Neural cell (in vitro differentiated cells): Measurements from ENCODE around the gene PCP2. TPM values are rescaled to one million over a fixed set of nuclear protein-coding genes. Genes with fewer than 3 reads are reported as not detected.

Experiments
- H2AFZ ChIP-seq: fragments of 200-600, 300-800 bp; sonication (generic), shearing (Covaris generic); 2 replicates; pipeline ENCODE4 v1.6.0; 2014; ENCODE audit warnings: low read depth, mild to moderate bottlenecking, antibody characterized with exemption, low read length, moderate library complexity
- H3F3A ChIP-seq: fragments of 200-600 bp; shearing (Covaris generic); 2 replicates; pipeline ENCODE4 v1.6.1; 2016; ENCODE audit warnings: mild to moderate bottlenecking, moderate library complexity, mixed read lengths, antibody characterized with exemption, low read length; ENCODE audit not compliant: insufficient read depth, poor library complexity, severe bottlenecking
- H3K27ac ChIP-seq: fragments of 200-600, 300-800 bp; sonication (generic), shearing (Covaris generic); 2 replicates; pipeline ENCODE4 v1.5.1; 2014; ENCODE audit warnings: mild to moderate bottlenecking, low read length, moderate library complexity
- H3K27me3 ChIP-seq: fragments of 300-800, 200-600 bp; sonication (generic), shearing (Covaris generic); 2 replicates; pipeline ENCODE4 v1.6.0; 2014; ENCODE audit warnings: mild to moderate bottlenecking, low read depth, low read length, moderate library complexity; ENCODE audit not compliant: insufficient read depth
- H3K36me3 ChIP-seq: fragments of 300-800, 200-600 bp; sonication (generic), shearing (Covaris generic); 2 replicates; pipeline ENCODE4 v1.5.1; 2014; ENCODE audit warnings: mild to moderate bottlenecking, antibody characterized with exemption, low read length, moderate library complexity; ENCODE audit not compliant: insufficient read depth
- H3K4me2 ChIP-seq: fragments of 300-800, 200-600 bp; sonication (generic), shearing (Covaris generic); 2 replicates; pipeline ENCODE4 v1.6.0; 2014; ENCODE audit warnings: mild to moderate bottlenecking, low read length
- H3K4me3 ChIP-seq: fragments of 300-800, 200-600 bp; sonication (generic), shearing (Covaris generic); 2 replicates; pipeline ENCODE4 v1.5.1; 2014; ENCODE audit warnings: mild to moderate bottlenecking, low read length, moderate library complexity
- H3K79me2 ChIP-seq: fragments of 200-600 bp; shearing (Covaris generic); replicated peaks from 2 replicates; pipeline ENCODE4 v1.6.0; 2014; ENCODE audit warnings: mild to moderate bottlenecking, low read length, moderate library complexity; ENCODE audit not compliant: insufficient read depth
- H3K9ac ChIP-seq: fragments of 300-800, 200-600 bp; sonication (generic), shearing (Covaris generic); 2 replicates; pipeline ENCODE4 v1.6.1; 2016; ENCODE audit warnings: mild to moderate bottlenecking, low read length, mixed read lengths
- H3K9me2 ChIP-seq: fragments of 200-600 bp; shearing (Covaris generic); 2 replicates; pipeline ENCODE4 v1.6.1; 2016; ENCODE audit warnings: mild to moderate bottlenecking, low read length, mixed read lengths; ENCODE audit not compliant: insufficient read depth
- H3K9me3 ChIP-seq: fragments of 200-600, 300-800 bp; sonication (generic), shearing (Covaris generic); 2 replicates; pipeline ENCODE4 v1.6.1; 2016; ENCODE audit warnings: mild to moderate bottlenecking, mixed run types, low read length, moderate library complexity, mixed read lengths
- H4K20me1 ChIP-seq: fragments of 200-600 bp; shearing (Covaris generic); 2 replicates; pipeline ENCODE4 v1.6.1; 2016; ENCODE audit warnings: mild to moderate bottlenecking, mixed run types; ENCODE audit not compliant: insufficient read depth
- CTCF ChIP-seq: fragments of 450-650 bp; IDR thresholded peaks from 2 replicates; pipeline ENCODE4 v1.5.1; 2014; ENCODE audit warnings: antibody characterized with exemption, mild to moderate bottlenecking, moderate library complexity; ENCODE audit not compliant: poor library complexity, severe bottlenecking
- EP300 ChIP-seq: fragments of 450-650 bp; conservative IDR thresholded peaks from 2 replicates; pipeline ENCODE4 v1.6.1; 2014; ENCODE audit warnings: antibody characterized with exemption, mild to moderate bottlenecking, moderate library complexity; ENCODE audit not compliant: poor library complexity, severe bottlenecking
- EZH2 ChIP-seq: fragments of 200-600, 300-800 bp; shearing (Covaris generic), sonication (generic); IDR thresholded peaks from 2 replicates; pipeline ENCODE4 v1.6.1; 2014; ENCODE audit warnings: antibody characterized with exemption, low read length, borderline replicate concordance, mild to moderate bottlenecking; ENCODE audit not compliant: insufficient read depth, poor library complexity, severe bottlenecking
- MXI1 ChIP-seq: fragments of 450-650 bp; conservative IDR thresholded peaks from 2 replicates; pipeline ENCODE4 v1.6.1; 2014; ENCODE audit warnings: antibody characterized with exemption, mild to moderate bottlenecking; ENCODE audit not compliant: poor library complexity, severe bottlenecking
- POLR2AphosphoS5 ChIP-seq: IDR thresholded peaks from 2 replicates; pipeline ENCODE4 v1.6.1; 2012
- RAD21 ChIP-seq: fragments of 450-650 bp; conservative IDR thresholded peaks from 2 replicates; pipeline ENCODE4 v1.6.1; 2014; ENCODE audit warnings: antibody characterized with exemption, mild to moderate bottlenecking, moderate library complexity
- REST ChIP-seq: IDR thresholded peaks from 2 replicates; pipeline ENCODE4 v1.6.1; 2012; ENCODE audit warnings: borderline replicate concordance
- SMC3 ChIP-seq: fragments of 450-650 bp; conservative IDR thresholded peaks from 2 replicates; pipeline ENCODE4 v1.6.1; 2014; ENCODE audit warnings: antibody characterized with exemption, mild to moderate bottlenecking, moderate library complexity; ENCODE audit not compliant: poor library complexity
- TAF1 ChIP-seq: IDR thresholded peaks from 2 replicates; pipeline ENCODE4 v1.6.1; 2012; ENCODE audit warnings: low read depth
- polyA plus RNA-seq: library from polyadenylated mRNA; depleted of rRNA; stranded (reverse); fragments of >200 nt; gene quantifications from 2 replicates; pipeline ENCODE4 v1.2.3, GENCODE V29; 2014

PCP2 gene
- polyA plus RNA-seq, 1 donor from 2014 or later: not detected

- Histone ChIP-seq H3F3A (no peaks in the 10 kb centered on the region), H3K4me3 (no peak within 1 kb of the TSS), H3K27ac (no peak within 1 kb of the TSS), H3K4me2 (no peak within 1 kb of the TSS), H3K9me3 (no peaks in the 10 kb centered on the region), H3K9ac (no peak within 1 kb of the TSS), H3K79me2 (no peaks in the 10 kb centered on the region), H3K9me2 (no peaks in the 10 kb centered on the region), H3K27me3 (peaks cover 13% of the 10 kb centered on the region), H4K20me1 (no peaks in the 10 kb centered on the region), H2AFZ (no peak within 1 kb of the TSS), H3K36me3 (no peaks in the 10 kb centered on the region)
- TF ChIP-seq MXI1: no peak
- TF ChIP-seq TAF1: no peak
- TF ChIP-seq CTCF: no peak
- no peak for TF ChIP-seq REST
- no peak for TF ChIP-seq SMC3
- no peak for TF ChIP-seq EZH2
- no peak for TF ChIP-seq EP300
- no peak for TF ChIP-seq RAD21
- TF ChIP-seq POLR2AphosphoS5: no peak
These were observed 35.3 kb upstream of the PCP2 start, which contains the start of gene RETN for GRCh38 chr19:7668842-7669241. Gene RETN (plus strand): TSS chr19:7669049. CDS start chr19:7669327, 278 bp downstream.

GRCh38 chr19:7665076-7665475 is 31.6 kb upstream of the PCP2 start:
- peaks cover 6% of the 10 kb centered on the region for H3K27me3 ChIP-seq

More at GRCh38 chr19:7665076-7665475, 31.6 kb upstream of the PCP2 start:
- Histone ChIP-seq H3K9ac (no peak overlapping the region), H3K9me2 (no peaks in the 10 kb centered on the region), H3K4me3 (no peak overlapping the region), H2AFZ (no peak overlapping the region), H3F3A (no peaks in the 10 kb centered on the region), H3K9me3 (no peaks in the 10 kb centered on the region), H3K79me2 (no peaks in the 10 kb centered on the region), H3K36me3 (no peaks in the 10 kb centered on the region), H3K4me2 (no peak overlapping the region), H4K20me1 (no peaks in the 10 kb centered on the region), H3K27ac (no peak overlapping the region)
- TF ChIP-seq POLR2AphosphoS5 (no peak), CTCF (no peak), MXI1 (no peak), TAF1 (no peak), EZH2 (no peak)
